HL-60 (cell line): ENCODE data around the gene CDC42BPB.

Experiments
- POLR2AphosphoS5 ChIP-seq: IDR thresholded peaks from 2 replicates; pipeline ENCODE4 v1.6.1; 2012; ENCODE audit warnings: low read depth
- TF ChIP-seq, protein P1 (sequence below): IDR thresholded peaks from one replicate; pipeline ENCODE4 v1.5.1; 2011; ENCODE audit warnings: low read length, control low read depth, inconsistent platforms; ENCODE audit not compliant: insufficient read depth

DNA sequence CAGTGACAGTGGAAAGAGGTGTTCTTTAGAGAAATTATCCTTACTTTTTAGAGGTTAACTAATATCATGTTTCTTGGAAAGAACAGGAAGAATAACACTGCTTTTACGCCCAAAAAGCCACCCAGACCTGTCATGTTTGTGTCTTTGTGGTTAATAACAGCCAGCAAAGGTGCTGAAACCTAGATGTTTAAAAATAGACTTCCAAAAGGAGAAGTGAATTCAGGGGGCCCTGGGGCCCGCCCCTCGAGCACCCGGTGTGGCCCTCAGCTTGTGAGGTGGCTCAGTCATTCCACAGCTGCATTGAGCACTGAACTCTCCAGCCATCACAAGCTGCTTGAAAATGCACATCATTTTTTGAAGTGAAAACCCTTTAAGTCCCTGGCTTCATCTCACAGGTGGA is 155.7 kb downstream of the CDC42BPB start:
- no peak for TF ChIP-seq POLR2AphosphoS5
- TF ChIP-seq, protein P1, sequence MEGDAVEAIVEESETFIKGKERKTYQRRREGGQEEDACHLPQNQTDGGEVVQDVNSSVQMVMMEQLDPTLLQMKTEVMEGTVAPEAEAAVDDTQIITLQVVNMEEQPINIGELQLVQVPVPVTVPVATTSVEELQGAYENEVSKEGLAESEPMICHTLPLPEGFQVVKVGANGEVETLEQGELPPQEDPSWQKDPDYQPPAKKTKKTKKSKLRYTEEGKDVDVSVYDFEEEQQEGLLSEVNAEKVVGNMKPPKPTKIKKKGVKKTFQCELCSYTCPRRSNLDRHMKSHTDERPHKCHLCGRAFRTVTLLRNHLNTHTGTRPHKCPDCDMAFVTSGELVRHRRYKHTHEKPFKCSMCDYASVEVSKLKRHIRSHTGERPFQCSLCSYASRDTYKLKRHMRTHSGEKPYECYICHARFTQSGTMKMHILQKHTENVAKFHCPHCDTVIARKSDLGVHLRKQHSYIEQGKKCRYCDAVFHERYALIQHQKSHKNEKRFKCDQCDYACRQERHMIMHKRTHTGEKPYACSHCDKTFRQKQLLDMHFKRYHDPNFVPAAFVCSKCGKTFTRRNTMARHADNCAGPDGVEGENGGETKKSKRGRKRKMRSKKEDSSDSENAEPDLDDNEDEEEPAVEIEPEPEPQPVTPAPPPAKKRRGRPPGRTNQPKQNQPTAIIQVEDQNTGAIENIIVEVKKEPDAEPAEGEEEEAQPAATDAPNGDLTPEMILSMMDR, result no peak
